GM19193 (cell line): ENCODE data around the gene AGAP1.

ENCODE experiments used
- POLR2A ChIP-seq: IDR thresholded peaks from 4 replicates; pipeline ENCODE4 v1.6.1; 2011; ENCODE audit not compliant: insufficient read depth, insufficient read length; ENCODE audit errors: extremely low read depth

AGAP1 gene

DNA sequence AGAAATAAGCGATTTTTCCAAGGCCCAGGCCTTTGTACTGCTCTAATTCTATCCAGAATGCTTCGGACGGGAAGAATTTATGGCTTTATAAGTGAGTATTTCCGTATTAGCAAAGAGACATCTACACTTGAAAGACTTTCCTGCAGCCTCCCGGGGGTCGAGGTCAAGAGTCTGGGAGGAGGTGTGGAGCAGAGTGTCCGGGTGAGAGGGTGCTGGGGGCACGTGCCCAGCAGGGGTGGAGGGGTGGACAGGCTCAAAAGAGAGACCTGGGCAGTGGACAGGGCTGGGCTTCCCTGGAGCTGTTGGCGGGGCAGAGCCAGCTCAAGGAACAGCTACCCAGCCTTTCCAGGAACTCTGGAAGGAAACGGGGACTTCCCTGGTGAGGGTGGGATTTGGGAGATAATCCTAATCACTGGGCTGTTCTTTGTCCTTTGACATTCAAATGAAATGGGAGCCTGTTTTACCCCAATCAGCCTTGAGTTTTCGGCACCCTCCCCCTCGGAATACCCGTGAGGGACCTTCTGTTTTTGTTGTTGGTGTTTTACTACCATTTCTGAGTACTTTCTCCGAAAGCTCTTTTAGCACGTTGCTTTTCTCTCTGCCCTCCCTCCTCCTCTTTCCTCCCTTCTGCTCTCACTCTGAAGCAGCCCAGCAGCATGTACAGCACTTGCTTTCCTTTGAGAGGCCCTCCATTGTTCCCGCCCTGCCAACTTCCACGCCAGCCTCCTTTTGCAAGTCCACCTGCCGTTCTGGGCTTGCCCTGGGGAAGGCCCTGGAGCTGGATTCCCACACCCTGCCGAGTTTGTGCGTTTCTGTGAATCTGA, 164.7 kb downstream of the AGAP1 start:
- no peak for TF ChIP-seq POLR2A

DNA sequence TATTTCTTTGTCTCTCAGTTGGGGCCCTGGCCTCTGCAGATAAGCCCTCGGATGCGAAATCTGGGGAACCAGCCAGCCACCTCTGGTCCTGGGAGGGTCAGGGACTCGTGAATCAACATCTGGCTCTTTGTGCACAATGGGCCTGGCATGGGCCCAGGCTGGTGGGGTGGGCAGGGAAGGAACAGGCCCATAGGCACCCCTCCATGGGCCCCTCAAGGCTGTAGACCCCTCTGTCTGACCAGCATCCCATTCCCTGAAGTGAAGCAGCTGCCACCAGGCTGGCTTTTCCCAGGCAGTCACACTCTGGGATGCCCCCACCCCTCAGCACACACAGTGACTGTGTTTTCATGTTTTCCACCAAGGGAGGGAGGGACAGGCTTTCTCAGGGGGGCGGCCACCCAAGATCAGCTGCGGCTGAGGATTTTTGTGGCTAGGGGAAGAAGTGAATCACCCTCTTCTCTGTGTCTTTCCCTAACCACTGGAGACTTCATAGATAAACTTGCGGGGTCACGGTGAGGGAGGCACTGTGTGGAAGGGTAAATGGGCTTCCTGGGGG, 166.0 kb downstream of the AGAP1 start:
- TF ChIP-seq POLR2A = no peak

DNA sequence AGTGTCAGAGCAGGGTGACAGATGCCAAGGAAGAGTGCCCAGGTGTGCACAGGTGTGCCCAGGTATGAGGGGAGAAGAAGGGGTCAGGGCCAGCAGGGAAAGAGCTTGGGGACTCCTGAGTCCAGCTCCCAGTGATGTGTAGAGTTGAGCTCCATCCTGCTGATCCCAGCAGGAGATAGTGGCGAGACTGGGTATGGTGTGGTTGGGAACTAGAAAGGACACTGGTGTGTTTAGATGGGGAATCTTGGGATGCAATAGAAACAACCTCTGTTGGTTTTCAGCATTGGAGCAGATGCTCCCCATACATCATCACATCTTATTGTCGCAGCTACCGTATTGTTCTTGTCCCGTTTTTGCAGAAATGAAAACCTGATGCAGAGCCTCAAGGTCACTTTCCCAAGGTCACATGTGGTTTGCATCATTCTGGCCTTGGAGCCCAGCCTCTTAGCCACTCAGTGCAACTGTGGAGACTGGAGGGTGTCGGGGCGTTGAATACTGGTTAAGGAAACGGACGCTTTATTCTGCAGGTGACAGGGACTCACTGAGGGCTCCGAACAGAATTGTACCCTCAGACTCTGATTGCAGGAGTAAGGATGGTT, 166.7 kb downstream of the AGAP1 start:
- TF ChIP-seq POLR2A = no peak

DNA sequence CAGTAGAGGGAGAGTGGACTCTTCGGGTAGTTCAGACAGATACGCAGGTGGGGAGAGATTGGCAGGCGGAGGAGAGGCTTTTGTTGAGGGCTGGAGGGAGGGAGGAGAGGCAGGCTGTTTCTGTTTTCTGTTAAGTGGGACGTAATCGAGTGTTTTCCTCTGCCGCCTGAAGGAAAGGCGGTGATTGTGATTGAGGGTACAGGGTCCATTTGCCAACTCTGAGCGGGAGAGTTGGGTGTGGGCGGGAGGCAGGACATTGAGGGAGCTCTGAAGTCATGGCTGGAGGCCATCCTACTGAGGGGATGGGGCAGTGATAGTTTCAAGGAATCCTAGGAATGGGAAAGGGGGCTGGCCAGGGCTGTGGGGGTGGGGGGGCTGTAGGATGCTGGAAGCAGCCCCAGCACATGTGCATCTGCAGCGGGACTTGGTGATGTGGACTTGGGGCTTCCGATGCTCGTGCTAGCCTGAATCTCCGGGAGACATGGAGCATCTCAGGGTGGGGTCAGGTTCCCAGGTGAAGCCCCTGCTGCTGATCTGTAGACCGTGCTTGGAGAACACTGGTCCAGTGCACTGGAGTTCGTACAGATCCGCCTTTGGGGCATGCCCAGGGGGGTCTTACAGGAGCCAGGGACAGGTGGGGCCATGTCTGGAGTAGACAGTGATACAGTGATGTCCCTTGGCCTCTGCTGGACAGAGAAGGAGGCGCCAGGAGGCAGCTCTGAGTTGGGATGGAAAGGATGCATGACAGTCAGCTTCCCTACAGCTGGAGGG, 167.5 kb downstream of the AGAP1 start:
- TF ChIP-seq POLR2A = no peak

DNA sequence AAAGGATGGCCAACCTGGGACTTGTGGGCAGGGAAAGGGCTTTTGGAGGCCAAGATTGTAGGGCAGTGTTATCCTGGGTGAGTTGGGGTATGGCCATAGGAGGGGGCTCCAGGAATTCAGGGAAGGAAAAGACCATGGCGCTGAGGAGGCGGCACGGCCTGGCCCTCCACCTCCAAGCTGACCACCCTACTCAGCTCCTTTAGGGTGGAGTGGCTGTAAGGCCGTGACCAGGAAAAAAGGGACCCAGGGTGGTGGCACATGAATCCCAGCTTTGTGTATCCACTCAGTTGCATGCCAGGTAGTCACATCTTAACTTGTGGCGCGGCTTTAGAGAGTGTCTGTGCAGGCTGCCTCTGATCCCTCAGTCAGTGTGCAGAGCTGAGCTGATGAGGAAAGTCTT, 168.1 kb downstream of the AGAP1 start:
- no peak for TF ChIP-seq POLR2A

DNA sequence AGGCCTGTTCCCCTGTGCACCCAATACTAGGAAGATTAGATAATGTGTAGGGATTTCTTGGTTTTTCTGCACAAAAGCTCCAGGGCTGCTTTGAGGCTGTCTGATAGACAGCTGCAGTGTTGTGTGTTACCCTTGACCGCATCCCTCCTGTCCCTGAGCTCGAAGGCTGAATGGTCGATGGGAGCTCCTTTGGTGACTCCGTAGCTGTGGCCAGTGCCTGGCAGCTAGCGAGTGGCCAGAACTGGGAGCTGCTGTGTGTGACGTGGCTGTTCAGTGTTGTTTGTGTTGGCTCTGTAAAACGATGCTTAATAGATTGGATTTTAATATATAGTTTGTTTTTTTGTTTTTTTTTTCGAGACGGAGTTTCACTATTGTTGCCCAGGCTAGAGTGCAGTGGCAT, 170.0 kb downstream of the AGAP1 start:
- no peak for TF ChIP-seq POLR2A

DNA sequence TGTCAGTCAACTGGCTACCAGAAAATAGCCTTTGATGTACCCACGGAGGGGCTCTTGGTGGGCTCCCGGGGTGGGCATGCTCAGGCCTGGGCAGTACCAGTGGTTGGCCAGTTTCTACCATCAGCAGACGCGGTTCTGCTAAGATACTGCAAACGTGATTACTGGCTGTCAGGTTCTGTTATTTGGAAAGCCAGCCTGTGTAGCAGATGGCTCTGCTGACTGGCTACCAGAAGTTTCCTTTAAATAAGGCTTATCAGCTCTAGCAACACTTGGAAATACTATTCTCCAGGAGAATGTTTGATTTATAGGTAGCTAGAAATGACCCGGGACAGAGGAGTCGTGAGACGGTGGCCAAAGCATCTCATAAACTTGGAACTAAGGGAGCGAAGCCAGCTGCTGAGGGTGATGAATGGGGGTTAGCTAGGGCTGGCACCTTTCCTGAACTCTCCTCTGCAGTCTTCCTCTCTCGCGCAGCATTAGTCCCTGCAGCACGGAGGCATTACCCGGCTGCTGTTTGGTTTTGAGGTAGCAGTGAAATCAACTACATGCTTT, 171.9 kb downstream of the AGAP1 start:
- TF ChIP-seq POLR2A = no peak

DNA sequence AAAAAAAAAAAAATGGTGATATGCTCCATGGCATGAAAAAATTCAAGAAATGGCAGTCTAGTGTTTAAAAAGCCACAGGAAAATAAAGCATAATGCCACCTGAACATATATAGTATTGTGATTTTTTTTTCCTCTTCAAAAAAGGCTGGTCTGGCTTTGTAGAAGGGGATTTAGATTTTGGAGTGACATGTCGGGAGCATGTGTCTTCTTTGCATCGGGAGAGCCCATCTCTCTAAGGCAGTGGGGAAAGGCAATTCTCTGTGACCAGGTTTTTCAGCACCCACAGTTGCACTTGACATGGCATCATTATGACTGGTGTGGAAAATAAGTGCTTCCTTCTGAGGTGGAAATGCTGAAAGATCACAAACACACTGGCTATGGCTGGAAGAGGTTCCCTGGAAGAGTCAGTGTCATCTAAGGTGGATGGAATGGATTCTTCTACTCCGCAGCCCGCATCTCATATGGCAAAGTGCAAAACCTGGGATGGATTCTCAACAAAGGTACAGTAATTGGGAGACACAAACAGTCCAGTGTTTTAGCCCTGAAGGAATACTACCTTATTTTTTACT, 172.5 kb downstream of the AGAP1 start:
- no peak for TF ChIP-seq POLR2A

DNA sequence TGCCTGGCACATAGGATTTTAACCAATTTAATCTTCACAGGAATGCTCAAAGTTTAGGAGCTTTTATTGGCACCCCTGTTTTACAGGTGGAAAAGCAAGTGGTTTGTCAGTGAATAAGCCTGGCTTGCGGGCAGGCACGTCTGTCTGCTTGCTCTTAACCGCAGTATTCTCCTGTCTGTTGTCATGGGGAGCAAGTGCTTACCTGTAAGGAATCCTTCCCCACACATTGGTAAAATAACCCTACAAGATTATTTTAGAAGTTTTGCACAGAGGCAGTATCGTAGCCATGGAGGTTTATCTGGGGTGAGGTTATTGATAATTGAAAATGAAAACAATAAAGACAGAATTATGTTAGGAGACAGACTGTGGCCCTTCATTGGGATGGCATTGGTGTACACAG, 174.9 kb downstream of the AGAP1 start:
- no peak for TF ChIP-seq POLR2A

DNA sequence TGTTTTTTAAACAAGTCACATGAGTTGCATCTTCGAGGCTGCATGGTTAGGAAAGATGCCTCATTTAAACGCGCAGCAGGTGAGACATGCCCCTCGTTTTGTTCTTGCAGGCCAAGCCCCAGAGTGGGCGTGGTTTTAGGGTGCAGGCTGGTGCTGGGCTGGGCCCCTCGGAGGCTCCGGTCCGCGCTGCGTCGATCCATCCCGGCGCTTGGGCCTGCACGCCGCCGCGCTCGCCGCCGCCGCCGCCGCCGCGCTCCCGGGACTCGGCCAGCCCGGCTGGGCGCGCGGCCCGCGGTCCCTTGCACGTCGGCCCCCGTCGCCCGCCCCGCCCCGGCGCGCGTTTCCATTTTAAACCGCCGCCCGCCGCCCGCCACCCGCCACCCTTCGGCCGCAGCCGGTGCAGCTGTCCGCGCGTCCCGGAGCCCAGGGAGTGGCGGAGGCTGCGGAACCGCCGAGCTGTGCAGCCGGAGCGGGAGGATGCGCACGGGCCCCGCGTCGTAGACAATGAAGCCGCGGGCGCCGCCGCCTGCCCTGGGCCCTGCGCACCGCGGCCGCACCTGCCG, 175.5 kb downstream of the AGAP1 start:
- TF ChIP-seq POLR2A = no peak

DNA sequence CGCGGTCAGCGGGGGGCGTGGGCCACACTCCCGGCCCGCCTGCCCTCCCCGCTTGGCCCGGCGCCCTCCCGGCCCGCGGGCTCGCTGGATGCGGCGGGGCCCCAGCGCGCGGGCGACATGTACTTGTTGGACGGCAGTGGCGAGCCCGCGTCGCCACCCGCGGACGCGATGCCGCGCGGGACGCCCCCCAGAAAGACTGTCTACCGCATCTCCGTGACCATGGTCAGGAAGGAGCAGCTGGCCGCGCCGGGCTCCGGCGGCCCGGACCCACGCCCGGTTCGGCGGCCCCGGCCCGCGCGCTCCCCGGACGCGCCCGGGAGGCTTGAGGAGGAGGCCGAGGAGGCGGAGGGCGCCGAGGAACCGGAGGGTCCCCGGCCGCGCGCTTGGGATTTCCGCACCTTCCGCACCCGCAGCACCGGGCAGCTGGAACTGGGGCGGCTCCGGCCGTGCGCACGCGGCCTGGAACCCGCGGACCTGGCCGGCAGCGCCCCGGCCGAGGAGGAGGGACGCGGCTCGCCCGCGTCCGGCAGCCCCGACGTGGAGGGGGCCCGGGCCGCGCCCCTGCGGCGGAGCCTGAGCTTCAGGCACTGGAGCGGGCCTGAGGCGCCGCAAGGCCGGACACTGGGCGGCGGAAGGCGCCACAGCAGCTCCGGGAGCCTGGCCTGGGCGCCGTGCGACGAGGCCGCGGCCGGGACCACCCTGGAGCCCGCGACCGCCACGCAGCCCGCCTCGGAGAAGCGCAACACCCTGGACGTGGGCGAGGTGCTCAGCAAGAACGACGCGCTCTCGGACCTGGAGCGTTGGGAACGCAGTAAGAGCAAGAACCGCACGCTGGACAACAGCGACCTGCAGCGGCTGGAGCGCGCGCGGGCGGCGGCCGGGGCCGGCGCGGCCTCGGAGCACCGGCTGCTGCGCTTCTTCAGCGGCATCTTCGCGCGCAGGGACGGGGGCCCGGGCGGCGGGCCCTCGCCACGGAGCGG, 176.4 kb downstream of the AGAP1 start:
- TF ChIP-seq POLR2A = no peak

DNA sequence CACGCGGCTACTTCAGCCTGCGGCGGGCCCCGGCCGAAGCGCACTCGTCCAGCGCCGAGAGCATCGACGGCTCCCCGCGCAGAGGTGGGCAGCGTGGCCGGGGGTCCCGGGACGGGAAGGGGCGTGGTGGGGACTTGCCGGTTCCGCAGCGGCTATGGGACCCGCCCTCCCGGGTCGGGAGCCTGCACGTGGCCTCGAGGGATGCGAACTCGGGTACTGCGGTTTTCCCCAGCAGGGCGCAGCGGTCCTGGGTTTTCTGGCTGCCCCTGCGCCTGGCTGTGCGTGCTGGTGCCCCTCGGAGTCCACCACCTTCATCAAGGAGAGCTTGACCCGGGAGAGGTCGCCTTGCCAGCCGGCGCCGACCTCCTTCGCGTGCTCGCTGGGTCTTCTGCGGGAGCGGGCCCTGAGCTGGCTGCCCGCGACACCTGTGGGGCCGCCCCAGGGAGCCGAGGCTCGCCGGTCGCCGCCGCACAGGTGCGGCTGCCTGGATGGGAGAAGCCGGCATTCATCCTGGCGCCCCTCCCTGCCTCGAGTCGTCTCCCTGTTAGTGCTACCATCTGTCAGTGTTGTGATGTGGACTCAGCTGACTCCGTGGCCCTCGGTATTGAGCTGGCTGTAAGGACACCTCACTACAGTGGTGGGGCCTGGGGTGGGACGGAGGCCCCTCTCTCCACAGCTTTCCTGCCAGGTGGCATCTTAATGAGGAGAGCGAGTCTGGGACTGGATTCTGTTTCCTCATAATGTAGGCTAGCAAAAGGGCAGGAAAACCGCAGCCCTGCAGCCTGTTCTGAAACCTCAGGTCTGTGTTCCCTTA, 177.3 kb downstream of the AGAP1 start:
- TF ChIP-seq POLR2A = no peak
